Subcutaneous adipose tissue (tissue), 4 donors: Measurements from ENCODE around the gene TSEN54. TPM values are rescaled to one million over a fixed set of nuclear protein-coding genes. Genes with fewer than 3 reads are reported as not detected.

Experiments
- total RNA-seq, 4 donors: library from RNA; depleted of rRNA; stranded (reverse); fragments of >200 nt; gene quantifications; one replicate each; pipeline ENCODE4 v1.1.0, GENCODE V29; 2016
- TF ChIP-seq, protein P1 (sequence below): fragments of 450-650 bp; IDR thresholded peaks from one replicate; pipeline ENCODE4 v1.5.1; 2016; ENCODE audit warnings: low read depth, mild to moderate bottlenecking, control low read depth, antibody characterized with exemption, moderate library complexity

The TSEN54 gene
- total RNA-seq, 4 donors from 2014 or later, result 9.5 to 23.8 (median 17.3) TPM

DNA sequence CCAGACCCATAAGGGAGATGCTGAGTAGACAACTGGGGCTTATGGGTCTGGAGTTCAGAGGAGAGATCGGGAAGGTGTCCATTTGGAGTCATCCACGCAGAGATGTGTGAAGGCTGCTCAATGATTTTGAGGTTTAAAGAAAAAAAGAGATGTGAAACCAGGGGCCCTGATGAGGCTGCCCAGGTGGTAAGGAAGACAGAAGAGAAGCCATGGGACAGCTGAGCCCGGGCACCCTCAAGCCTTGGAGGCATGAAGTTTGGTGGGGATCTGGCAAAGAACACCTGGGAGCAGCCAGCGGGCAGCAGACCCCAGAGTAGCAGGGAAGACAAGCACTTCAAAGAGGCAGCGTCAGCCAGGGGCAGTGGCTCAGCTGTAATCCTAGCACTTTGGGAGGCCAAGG, 50.5 kb downstream of the TSEN54 start:
- TF ChIP-seq, protein P1, sequence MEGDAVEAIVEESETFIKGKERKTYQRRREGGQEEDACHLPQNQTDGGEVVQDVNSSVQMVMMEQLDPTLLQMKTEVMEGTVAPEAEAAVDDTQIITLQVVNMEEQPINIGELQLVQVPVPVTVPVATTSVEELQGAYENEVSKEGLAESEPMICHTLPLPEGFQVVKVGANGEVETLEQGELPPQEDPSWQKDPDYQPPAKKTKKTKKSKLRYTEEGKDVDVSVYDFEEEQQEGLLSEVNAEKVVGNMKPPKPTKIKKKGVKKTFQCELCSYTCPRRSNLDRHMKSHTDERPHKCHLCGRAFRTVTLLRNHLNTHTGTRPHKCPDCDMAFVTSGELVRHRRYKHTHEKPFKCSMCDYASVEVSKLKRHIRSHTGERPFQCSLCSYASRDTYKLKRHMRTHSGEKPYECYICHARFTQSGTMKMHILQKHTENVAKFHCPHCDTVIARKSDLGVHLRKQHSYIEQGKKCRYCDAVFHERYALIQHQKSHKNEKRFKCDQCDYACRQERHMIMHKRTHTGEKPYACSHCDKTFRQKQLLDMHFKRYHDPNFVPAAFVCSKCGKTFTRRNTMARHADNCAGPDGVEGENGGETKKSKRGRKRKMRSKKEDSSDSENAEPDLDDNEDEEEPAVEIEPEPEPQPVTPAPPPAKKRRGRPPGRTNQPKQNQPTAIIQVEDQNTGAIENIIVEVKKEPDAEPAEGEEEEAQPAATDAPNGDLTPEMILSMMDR, result no peak

GRCh38 chr17:75568412-75569255, 52.3 kb downstream of the TSEN54 start:
- TF ChIP-seq, protein P1, result no peak

DNA sequence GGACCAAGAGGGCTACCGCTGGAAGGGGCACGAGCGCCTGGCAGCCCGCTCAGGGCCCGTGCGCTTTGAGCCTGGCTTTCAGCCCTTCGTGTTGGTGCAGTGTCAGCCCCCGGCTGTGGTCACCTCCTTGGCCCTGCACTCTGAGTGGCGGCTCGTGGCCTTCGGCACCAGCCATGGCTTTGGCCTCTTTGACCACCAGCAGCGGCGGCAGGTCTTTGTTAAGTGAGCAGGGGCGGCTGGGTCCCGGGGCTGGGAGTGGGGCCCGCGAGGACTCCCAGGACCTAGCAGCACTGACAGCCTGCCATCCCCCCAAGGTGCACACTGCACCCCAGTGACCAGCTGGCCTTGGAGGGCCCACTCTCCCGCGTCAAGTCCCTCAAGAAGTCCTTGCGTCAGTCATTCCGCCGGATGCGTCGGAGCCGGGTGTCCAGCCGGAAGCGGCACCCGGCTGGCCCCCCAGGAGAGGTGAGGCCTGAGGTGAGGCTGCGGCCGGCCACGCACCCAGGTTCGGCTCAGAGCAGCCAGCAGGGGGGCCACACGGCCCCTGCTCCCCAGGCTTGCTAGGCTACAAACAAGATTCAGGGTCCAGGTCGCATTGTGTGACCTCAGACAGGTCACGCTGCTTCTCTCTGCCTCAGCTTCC, 53.8 kb downstream of the TSEN54 start:
- TF ChIP-seq, protein P1, result no peak

- TF ChIP-seq, protein P1, result no peak
Observed at GRCh38 chr17:75570772-75571171, 54.4 kb downstream of the TSEN54 start.

DNA sequence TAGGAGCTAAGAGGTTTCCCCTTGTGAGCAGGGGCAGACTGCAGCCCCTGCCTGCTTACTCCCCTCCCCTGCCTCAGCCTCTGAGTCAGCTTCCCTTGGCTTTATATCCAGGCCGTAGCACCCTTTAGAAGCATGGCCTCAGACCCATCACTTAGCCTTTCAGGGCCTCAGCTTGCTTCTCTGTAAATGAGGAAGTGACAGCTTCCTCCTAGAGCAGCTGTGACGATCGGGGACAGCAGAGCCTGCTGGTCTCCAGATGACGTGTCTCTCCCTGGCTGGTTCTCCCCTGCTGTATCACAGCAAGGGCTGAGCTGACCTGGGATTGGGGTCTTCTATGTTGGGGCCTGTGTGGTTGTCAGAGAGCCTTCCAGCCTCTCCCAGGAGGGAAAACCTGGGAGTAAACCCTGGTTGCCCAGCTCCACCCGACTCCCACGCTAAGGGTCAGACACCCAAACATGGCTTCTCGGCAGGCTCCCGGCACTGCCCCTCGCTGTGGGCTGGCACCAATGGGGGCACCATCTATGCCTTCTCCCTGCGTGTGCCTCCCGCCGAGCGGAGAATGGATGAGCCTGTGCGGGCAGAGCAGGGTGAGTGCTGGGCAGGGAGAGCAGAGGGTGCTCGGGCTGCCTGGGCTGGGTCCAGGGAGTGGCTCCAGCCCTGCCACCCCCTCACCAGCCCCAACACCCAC, 55.0 kb downstream of the TSEN54 start:
- TF ChIP-seq, protein P1, result no peak

DNA sequence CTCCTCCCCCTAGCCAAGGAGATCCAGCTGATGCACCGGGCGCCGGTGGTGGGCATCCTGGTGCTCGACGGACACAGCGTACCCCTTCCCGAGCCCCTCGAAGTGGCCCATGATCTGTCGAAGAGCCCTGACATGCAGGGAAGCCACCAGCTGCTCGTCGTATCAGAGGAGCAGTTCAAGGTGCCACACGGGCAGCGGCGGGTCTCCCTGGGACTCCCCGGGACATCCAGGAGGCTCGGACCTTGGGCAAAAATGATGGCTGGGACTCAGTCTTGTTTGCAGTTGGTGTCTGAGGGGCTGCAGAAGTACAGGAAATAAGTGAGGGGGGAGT, 55.5 kb downstream of the TSEN54 start:
- TF ChIP-seq, protein P1, result no peak
